Astrocyte (in vitro differentiated cells and primary cell): ENCODE measurements around the gene SLC27A2. TPM values are rescaled to one million over a fixed set of nuclear protein-coding genes. Genes with fewer than 3 reads are reported as not detected.

ENCODE experiments used
- DNase-seq: peaks from one replicate; pipeline ENCODE4 v3.0.0-alpha.2; 2010; ENCODE audit warnings: low read depth
- FAIRE-seq: peaks from 2 replicates; lab custom pipeline; 2011; peaks lifted over from hg19 to GRCh38; lab: Jason Lieb, UNC
- H2AFZ ChIP-seq: 2 replicates; pipeline ENCODE4 v1.6.0; 2012; ENCODE audit warnings: low read depth, low read length, inconsistent platforms
- H3K27ac ChIP-seq: 2 replicates; pipeline ENCODE4 v1.5.1; 2011; ENCODE audit warnings: low read depth, low read length, inconsistent platforms
- H3K27me3 ChIP-seq: 2 replicates; pipeline ENCODE4 v1.6.0; 2011; ENCODE audit warnings: low read length, inconsistent platforms; ENCODE audit not compliant: insufficient read depth
- H3K36me3 ChIP-seq: 2 replicates; pipeline ENCODE4 v1.5.1; 2011; ENCODE audit warnings: low read length, inconsistent platforms; ENCODE audit not compliant: insufficient read depth
- H3K4me1 ChIP-seq: 2 replicates; pipeline ENCODE4 v1.5.1; 2011; ENCODE audit warnings: low read length, inconsistent platforms; ENCODE audit not compliant: insufficient read depth
- H3K4me2 ChIP-seq: 2 replicates; pipeline ENCODE4 v1.6.0; 2012; ENCODE audit warnings: low read length, inconsistent platforms
- H3K4me3 ChIP-seq: 2 replicates; pipeline ENCODE4 v1.5.1; 2011; ENCODE audit warnings: low read depth, mild to moderate bottlenecking, low read length, inconsistent platforms; ENCODE audit not compliant: insufficient read depth
- H3K79me2 ChIP-seq: 2 replicates; pipeline ENCODE4 v1.6.0; 2012; ENCODE audit warnings: mild to moderate bottlenecking, low read length, inconsistent platforms; ENCODE audit not compliant: insufficient read depth
- H3K9ac ChIP-seq: 2 replicates; pipeline ENCODE4 v1.6.0; 2012; ENCODE audit warnings: mild to moderate bottlenecking, low read length, inconsistent platforms
- H3K9me3 ChIP-seq: 2 replicates; pipeline ENCODE4 v1.5.1; 2012; ENCODE audit warnings: low read depth, mild to moderate bottlenecking, low read length, inconsistent platforms; ENCODE audit not compliant: insufficient read depth
- H4K20me1 ChIP-seq: 2 replicates; pipeline ENCODE4 v1.6.0; 2012; ENCODE audit warnings: low read length, inconsistent platforms; ENCODE audit not compliant: insufficient read depth
- H3K27ac Mint-ChIP-seq: one replicate; pipeline ENCODE4 v1.8.0; 2021; ENCODE audit warnings: mild to moderate bottlenecking, mixed read lengths; ENCODE audit not compliant: unreplicated experiment
- H3K27me3 Mint-ChIP-seq: one replicate; pipeline ENCODE4 v1.8.0; 2021; ENCODE audit warnings: low read depth, mixed read lengths; ENCODE audit not compliant: unreplicated experiment
- H3K36me3 Mint-ChIP-seq: one replicate; pipeline ENCODE4 v1.8.0; 2021; ENCODE audit warnings: low read depth, mixed read lengths; ENCODE audit not compliant: unreplicated experiment
- H3K4me1 Mint-ChIP-seq: one replicate; pipeline ENCODE4 v1.8.0; 2021; ENCODE audit warnings: low read depth, mixed read lengths; ENCODE audit not compliant: unreplicated experiment
- H3K4me3 Mint-ChIP-seq: one replicate; pipeline ENCODE4 v1.8.0; 2021; ENCODE audit warnings: mild to moderate bottlenecking, moderate library complexity, mixed read lengths; ENCODE audit not compliant: unreplicated experiment
- H3K9me3 Mint-ChIP-seq: one replicate; pipeline ENCODE4 v1.8.0; 2021; ENCODE audit warnings: mild to moderate bottlenecking, mixed read lengths; ENCODE audit not compliant: unreplicated experiment
- EZH2 ChIP-seq: IDR thresholded peaks from 2 replicates; pipeline ENCODE4 v1.6.1; 2012; ENCODE audit warnings: mild to moderate bottlenecking, low read length, inconsistent platforms; ENCODE audit not compliant: insufficient read depth
- total RNA-seq: library from RNA; stranded (reverse); gene quantifications from 2 replicates; pipeline ENCODE4 v1.2.1, GENCODE V29; 2021
- TF ChIP-seq, protein P1 (sequence below): IDR thresholded peaks from 2 replicates; pipeline ENCODE4 v1.5.1; 2011; ENCODE audit warnings: low read depth, mild to moderate bottlenecking, inconsistent platforms, low read length, moderate library complexity; ENCODE audit not compliant: insufficient read depth

The SLC27A2 gene
- total RNA-seq, 1 donor from 2014 or later = 0.82 TPM

DNA sequence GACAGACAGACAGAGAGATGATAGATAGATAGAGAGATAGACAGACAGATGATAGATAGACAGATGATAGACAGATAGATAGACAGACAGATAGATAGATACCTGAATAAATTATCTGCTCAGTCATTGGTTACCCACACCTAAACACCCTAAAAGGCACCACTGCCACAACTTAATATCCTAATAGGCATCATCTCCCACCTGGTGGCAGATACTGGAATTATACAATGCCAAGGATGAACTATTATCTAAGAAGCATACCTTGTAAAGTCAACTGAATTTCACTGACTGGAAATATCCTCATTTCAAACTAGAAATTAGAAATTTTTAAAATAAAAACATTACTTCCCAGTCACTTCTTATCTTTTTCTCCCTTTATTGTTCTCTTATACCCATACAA is 43.6 kb upstream of the SLC27A2 start:
- FAIRE-seq (no peak), DNase-seq (no peak)
- no peak for TF ChIP-seq EZH2
- no peaks in the 10 kb centered on the region for H4K20me1 ChIP-seq
- no peaks in the 10 kb centered on the region for H3K9me3 ChIP-seq
- H3K9ac ChIP-seq = no peak overlapping the region
- H3K9me3 Mint-ChIP-seq = peaks cover 3% of the 10 kb centered on the region
- no peak overlapping the region for H3K27ac ChIP-seq
- no peaks in the 10 kb centered on the region for H3K79me2 ChIP-seq
- no peaks in the 10 kb centered on the region for H3K36me3 Mint-ChIP-seq
- no peaks in the 10 kb centered on the region for H3K36me3 ChIP-seq
- peaks cover 15% of the 10 kb centered on the region for H3K4me1 Mint-ChIP-seq
- no peak overlapping the region for H3K4me2 ChIP-seq
- H3K27me3 Mint-ChIP-seq = no peaks in the 10 kb centered on the region
- no peak overlapping the region for H2AFZ ChIP-seq
- H3K27me3 ChIP-seq = no peaks in the 10 kb centered on the region
- H3K4me3 Mint-ChIP-seq = no peak overlapping the region
- H3K27ac Mint-ChIP-seq = no peak overlapping the region
- H3K4me1 ChIP-seq = peaks cover 13% of the 10 kb centered on the region
- no peak overlapping the region for H3K4me3 ChIP-seq

DNA sequence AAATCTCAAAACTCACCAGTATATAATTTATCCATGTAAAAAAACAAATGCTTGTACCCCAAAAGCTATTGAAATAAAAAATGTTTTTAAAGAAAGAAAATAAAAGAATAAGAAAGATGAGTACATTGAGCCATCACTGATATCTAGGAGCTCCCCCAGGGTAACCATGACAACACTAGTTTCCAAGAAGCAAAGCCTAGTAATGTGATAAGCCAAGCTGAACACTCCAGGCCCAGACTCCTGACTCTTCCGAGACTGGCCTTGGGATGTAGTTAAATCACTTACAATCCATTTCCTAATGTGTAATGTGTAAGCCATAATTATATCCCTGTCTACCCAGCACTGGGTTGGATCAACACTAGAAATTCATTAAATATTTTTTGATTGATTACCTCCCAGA is 41.9 kb upstream of the SLC27A2 start:
- H3K9ac ChIP-seq = no peak overlapping the region
- H3K36me3 ChIP-seq = no peaks in the 10 kb centered on the region
- Mint-ChIP-seq H3K27ac (no peak overlapping the region), H3K36me3 (no peaks in the 10 kb centered on the region), H3K9me3 (peaks cover 3% of the 10 kb centered on the region), H3K4me3 (no peak overlapping the region), H3K27me3 (no peaks in the 10 kb centered on the region), H3K4me1 (peaks cover 8% of the 10 kb centered on the region)
- H4K20me1 ChIP-seq = no peaks in the 10 kb centered on the region
- H3K4me3 ChIP-seq = no peak overlapping the region
- no peaks in the 10 kb centered on the region for H3K79me2 ChIP-seq
- H3K9me3 ChIP-seq = no peaks in the 10 kb centered on the region
- H3K4me1 ChIP-seq = peaks cover 7% of the 10 kb centered on the region
- H3K27me3 ChIP-seq = no peaks in the 10 kb centered on the region
- no peak overlapping the region for H3K4me2 ChIP-seq
- no peak overlapping the region for H2AFZ ChIP-seq
- TF ChIP-seq, protein P1, sequence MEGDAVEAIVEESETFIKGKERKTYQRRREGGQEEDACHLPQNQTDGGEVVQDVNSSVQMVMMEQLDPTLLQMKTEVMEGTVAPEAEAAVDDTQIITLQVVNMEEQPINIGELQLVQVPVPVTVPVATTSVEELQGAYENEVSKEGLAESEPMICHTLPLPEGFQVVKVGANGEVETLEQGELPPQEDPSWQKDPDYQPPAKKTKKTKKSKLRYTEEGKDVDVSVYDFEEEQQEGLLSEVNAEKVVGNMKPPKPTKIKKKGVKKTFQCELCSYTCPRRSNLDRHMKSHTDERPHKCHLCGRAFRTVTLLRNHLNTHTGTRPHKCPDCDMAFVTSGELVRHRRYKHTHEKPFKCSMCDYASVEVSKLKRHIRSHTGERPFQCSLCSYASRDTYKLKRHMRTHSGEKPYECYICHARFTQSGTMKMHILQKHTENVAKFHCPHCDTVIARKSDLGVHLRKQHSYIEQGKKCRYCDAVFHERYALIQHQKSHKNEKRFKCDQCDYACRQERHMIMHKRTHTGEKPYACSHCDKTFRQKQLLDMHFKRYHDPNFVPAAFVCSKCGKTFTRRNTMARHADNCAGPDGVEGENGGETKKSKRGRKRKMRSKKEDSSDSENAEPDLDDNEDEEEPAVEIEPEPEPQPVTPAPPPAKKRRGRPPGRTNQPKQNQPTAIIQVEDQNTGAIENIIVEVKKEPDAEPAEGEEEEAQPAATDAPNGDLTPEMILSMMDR = no peak
- TF ChIP-seq EZH2 = no peak
- no peak for FAIRE-seq
- no peak overlapping the region for H3K27ac ChIP-seq
- no peak for DNase-seq

DNA sequence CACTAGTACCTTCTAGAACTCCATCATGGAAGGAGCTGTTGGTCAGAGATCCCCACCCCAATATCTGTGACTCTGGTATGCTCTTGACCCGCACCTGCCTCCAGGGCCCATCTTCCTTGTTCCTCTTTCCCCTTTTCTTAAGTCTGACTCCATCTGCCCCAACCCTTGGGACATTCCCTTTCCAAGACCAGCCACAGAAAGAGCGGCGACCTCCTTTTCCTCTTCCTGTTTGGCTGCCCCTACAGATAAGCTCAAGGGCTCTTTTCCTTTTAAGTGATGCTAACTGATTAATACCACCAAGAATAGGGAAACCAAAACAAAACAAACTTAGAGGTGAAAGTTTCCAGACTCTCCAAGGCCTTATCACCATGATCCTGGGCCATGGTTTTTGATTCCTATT is 41.0 kb upstream of the SLC27A2 start:
- peaks cover 4% of the 10 kb centered on the region for H3K4me1 Mint-ChIP-seq
- Histone ChIP-seq H3K4me2 (no peak overlapping the region), H2AFZ (no peak overlapping the region), H3K27ac (no peak overlapping the region), H3K27me3 (no peaks in the 10 kb centered on the region), H3K79me2 (no peaks in the 10 kb centered on the region), H3K36me3 (no peaks in the 10 kb centered on the region), H3K9me3 (no peaks in the 10 kb centered on the region), H3K4me1 (peaks cover 7% of the 10 kb centered on the region), H4K20me1 (no peaks in the 10 kb centered on the region), H3K9ac (no peak overlapping the region), H3K4me3 (no peak overlapping the region)
- TF ChIP-seq, protein P1 = no peak
- TF ChIP-seq EZH2 = no peak
- H3K27me3 Mint-ChIP-seq = no peaks in the 10 kb centered on the region
- H3K9me3 Mint-ChIP-seq = peaks cover 3% of the 10 kb centered on the region
- FAIRE-seq (no peak), DNase-seq (no peak)
- no peak overlapping the region for H3K4me3 Mint-ChIP-seq
- H3K27ac Mint-ChIP-seq = no peak overlapping the region
- H3K36me3 Mint-ChIP-seq = no peaks in the 10 kb centered on the region
